Testis (tissue), 2 donors: ENCODE data around the gene CEMIP2.

Experiments
- CTCF ChIP-seq, 3 experiments: fragments of 450-650 bp in 2 of 3; fragments of 200-600 bp in 1 of 3; sonication (generic) in 1 of 3; IDR thresholded peaks; one replicate each; pipeline ENCODE4 v1.5.1; 2016 to 2019; ENCODE audit warnings: antibody characterized with exemption in 3 of 3, mild to moderate bottlenecking in 2 of 3, moderate library complexity in 1 of 3
- POLR2A ChIP-seq: fragments of 450-650 bp; IDR thresholded peaks from one replicate; pipeline ENCODE4 v1.6.1; 2017; ENCODE audit warnings: antibody characterized with exemption, mild to moderate bottlenecking, moderate library complexity

DNA sequence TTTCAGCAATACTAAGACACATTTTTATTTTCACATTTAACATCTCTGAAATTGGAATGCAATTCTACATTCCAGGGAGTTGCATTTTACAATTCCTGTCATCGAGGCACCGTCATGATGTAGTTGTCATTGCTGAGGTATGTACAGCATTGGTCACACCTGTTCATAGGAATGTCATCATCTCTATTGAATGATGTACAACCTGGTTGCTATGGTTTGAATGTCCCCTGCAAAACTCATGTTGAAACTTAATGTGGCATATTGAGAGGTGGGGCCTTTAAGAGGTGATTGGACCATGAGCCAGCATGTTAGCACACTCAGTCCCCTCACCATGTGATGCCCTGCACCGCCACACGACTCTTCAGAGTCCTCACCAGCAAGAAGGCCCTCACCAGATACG, 103.1 kb downstream of the CEMIP2 start:
- TF ChIP-seq POLR2A (no peak), CTCF (IDR thresholded peaks at IDR 0.05) (no peak)
